HepG2 (cell line): ENCODE data around the gene RABGGTA. TPM values are rescaled to one million over a fixed set of nuclear protein-coding genes. Genes with fewer than 3 reads are reported as not detected.

Experiments
- CSRNP1 ChIP-seq: sonication (generic); formaldehyde crosslinking; IDR thresholded peaks from 2 replicates; pipeline ENCODE4 v1.8.1; 2023; ENCODE audit warnings: mild to moderate bottlenecking, missing genetic modification reagents
- CSRNP2 ChIP-seq: sonication (generic); formaldehyde crosslinking; conservative IDR thresholded peaks from 2 replicates; pipeline ENCODE4 v1.8.0; 2022; ENCODE audit warnings: low read depth, missing genetic modification reagents
- ERF ChIP-seq: IDR thresholded peaks from 2 replicates; pipeline ENCODE4 v1.6.1; 2018; ENCODE audit warnings: missing biosample characterization, missing genetic modification reagents
- GABPA ChIP-seq, 2 experiments: IDR thresholded peaks; 2 replicates each; pipeline ENCODE4 v1.6.1; 2011 to 2016; ENCODE audit warnings: low read depth in 2 of 2, low read length in 1 of 2, missing biosample characterization in 1 of 2, missing genetic modification characterization in 1 of 2
- IRF9 ChIP-seq: sonication (generic); formaldehyde crosslinking; IDR thresholded peaks from 2 replicates; pipeline ENCODE4 v1.8.0; 2022; ENCODE audit warnings: missing genetic modification reagents, mild to moderate bottlenecking, borderline replicate concordance
- NCOR1 ChIP-seq: fragments of 200-600 bp; sonication (generic); IDR thresholded peaks from 2 replicates; pipeline ENCODE4 v1.7.0; 2017; ENCODE audit warnings: antibody characterized with exemption, low read length, borderline replicate concordance
- NFYC ChIP-seq: IDR thresholded peaks from 2 replicates; pipeline ENCODE4 v1.6.1; 2016; ENCODE audit warnings: missing genetic modification reagents, missing compliant biosample characterization
- NR2F6 ChIP-seq, 2 experiments: IDR thresholded peaks; 2 replicates each; pipeline ENCODE4 v1.6.1; 2016; ENCODE audit warnings: antibody characterized with exemption in 1 of 2, mild to moderate bottlenecking in 1 of 2
- POLR2G ChIP-seq: fragments of 200-400 bp; formaldehyde crosslinking; IDR thresholded peaks from 2 replicates; pipeline ENCODE4 v1.6.1; 2018; ENCODE audit warnings: mild to moderate bottlenecking, low read depth, low read length, moderate library complexity
- SALL2 ChIP-seq: sonication (generic); formaldehyde crosslinking; IDR thresholded peaks from 2 replicates; pipeline ENCODE4 v1.8.1; 2023; ENCODE audit warnings: mild to moderate bottlenecking, missing genetic modification reagents, inconsistent platforms
- SKIL ChIP-seq: sonication (generic); formaldehyde crosslinking; IDR thresholded peaks from 2 replicates; pipeline ENCODE4 v1.8.0; 2022; ENCODE audit warnings: missing genetic modification reagents, mild to moderate bottlenecking, moderate library complexity, borderline replicate concordance
- SMAD1 ChIP-seq: sonication (generic); formaldehyde crosslinking; IDR thresholded peaks from 2 replicates; pipeline ENCODE4 v1.4.0; 2020; ENCODE audit warnings: missing genetic modification reagents, low read depth, mild to moderate bottlenecking, borderline replicate concordance
- SMAD9 ChIP-seq: sonication (generic); formaldehyde crosslinking; IDR thresholded peaks from 2 replicates; pipeline ENCODE4 v1.5.1; 2020; ENCODE audit warnings: mild to moderate bottlenecking, missing genetic modification reagents
- SP4 ChIP-seq: sonication (generic); formaldehyde crosslinking; IDR thresholded peaks from 2 replicates; pipeline ENCODE4 v1.8.1; 2023; ENCODE audit warnings: mild to moderate bottlenecking, missing genetic modification reagents
- TBX3 ChIP-seq: fragments of 450-650 bp; IDR thresholded peaks from 2 replicates; pipeline ENCODE4 v1.6.1; 2017; ENCODE audit warnings: antibody characterized with exemption, mild to moderate bottlenecking, inconsistent platforms, borderline replicate concordance
- ZNF205 ChIP-seq: IDR thresholded peaks from 2 replicates; pipeline ENCODE4 v1.6.1; 2018; ENCODE audit warnings: missing biosample characterization, missing genetic modification reagents
- ZNF230 ChIP-seq: sonication (generic); formaldehyde crosslinking; IDR thresholded peaks from 2 replicates; pipeline ENCODE4 v1.4.0; 2020; ENCODE audit warnings: mild to moderate bottlenecking, missing genetic modification reagents
- ZNF329 ChIP-seq: sonication (generic); formaldehyde crosslinking; IDR thresholded peaks from 2 replicates; pipeline ENCODE4 v1.9.0; 2021; ENCODE audit warnings: low read depth, mild to moderate bottlenecking, missing genetic modification reagents
- ZNF558 ChIP-seq: sonication (generic); formaldehyde crosslinking; IDR thresholded peaks from 2 replicates; pipeline ENCODE4 v1.9.0; 2022; ENCODE audit warnings: mild to moderate bottlenecking, missing genetic modification reagents, borderline replicate concordance
- ZNF615 ChIP-seq: sonication (generic); formaldehyde crosslinking; IDR thresholded peaks from 2 replicates; pipeline ENCODE4 v1.5.0; 2020; ENCODE audit warnings: mild to moderate bottlenecking, missing genetic modification reagents, borderline replicate concordance
- ZNF644 ChIP-seq: IDR thresholded peaks from 2 replicates; pipeline ENCODE4 v1.6.1; 2016; ENCODE audit warnings: low read depth
- ZNF746 ChIP-seq: sonication (generic); formaldehyde crosslinking; IDR thresholded peaks from 2 replicates; pipeline ENCODE4 v1.8.0; 2022; ENCODE audit warnings: mild to moderate bottlenecking, missing genetic modification reagents
- polyA plus RNA-seq, 8 experiments: library from polyadenylated mRNA; depleted of rRNA in 3 of 8; stranded (reverse) in 7 of 8; unstranded in 1 of 8; fragments of >200 nt; fragmentation: Illumina TruSeq in 4 of 8; extraction: Trizol in 4 of 8; gene quantifications; 2 replicates each; pipeline versions ENCODE4 v1.2.1 to v1.2.3, GENCODE V29; 2011 to 2016; ENCODE audit warnings: low read depth in 4 of 8, missing spikeins in 1 of 8, mixed read lengths in 1 of 8; ENCODE audit not compliant: insufficient read depth in 1 of 8
- total RNA-seq, 5 experiments: library from RNA; depleted of rRNA; stranded (reverse); fragments of >200 nt; fragmentation: Illumina TruSeq; extraction: Trizol; gene quantifications; 2 replicates each; pipeline ENCODE4 v1.2.3, GENCODE V29; 2016; ENCODE audit warnings: low read depth in 1 of 5

Gene RABGGTA
- total and polyA plus RNA-seq, 2 of the 13 experiments (the other 11 are each of a cell fraction or from before 2014, with no cell fraction given): 57.9 to 90.8 TPM

- no peak for TF ChIP-seq ZNF329 (CRISPR knock-in tag)
- no peak for TF ChIP-seq ZNF205 (CRISPR knock-in tag)
- no peak for TF ChIP-seq ZNF746 (CRISPR knock-in tag)
- peak; percentile 24; the same call in 1 of the 2 replicates for TF ChIP-seq SP4 (CRISPR knock-in tag)
- no peak for TF ChIP-seq ZNF230 (CRISPR knock-in tag)
- TF ChIP-seq SALL2 (CRISPR knock-in tag): no peak
- no peak for TF ChIP-seq SKIL (CRISPR knock-in tag)
- no peak for TF ChIP-seq GABPA (IDR thresholded peaks at IDR 0.05; ENCODE audit: low read depth, low read length)
- TF ChIP-seq GABPA (CRISPR knock-in tag; IDR thresholded peaks at IDR 0.05; ENCODE audit: low read depth): no peak
- no peak for TF ChIP-seq ERF
- 0 out of 2 replicates have a peak, but pooled peaks have one; percentile 11 for TF ChIP-seq ZNF558 (CRISPR knock-in tag)
- peak; percentile 23; the same call in 1 of the 2 replicates for TF ChIP-seq POLR2G
- TF ChIP-seq ZNF644 (CRISPR knock-in tag): no peak
- no peak for TF ChIP-seq IRF9 (CRISPR knock-in tag)
- TF ChIP-seq CSRNP1 (CRISPR knock-in tag): 0 out of 2 replicates have a peak, but pooled peaks have one; percentile 39
- TF ChIP-seq SMAD9 (CRISPR knock-in tag): no peak; the same call in 1 of the 2 replicates
- no peak for TF ChIP-seq NCOR1
- TF ChIP-seq NFYC: 0 out of 2 replicates have a peak, but pooled peaks have one; percentile 10
- TF ChIP-seq TBX3: no peak
- TF ChIP-seq SMAD1 (CRISPR knock-in tag): no peak
- no peak for TF ChIP-seq CSRNP2
- no peak for TF ChIP-seq ZNF615 (CRISPR knock-in tag)
- no peak for TF ChIP-seq NR2F6 (IDR thresholded peaks at IDR 0.05)
- no peak for TF ChIP-seq NR2F6 (CRISPR knock-in tag; IDR thresholded peaks at IDR 0.05)
Observed at GRCh38 chr14:24240110-24240918, 31.1 kb downstream of the RABGGTA start (continued).
